ENCODE data around the gene DNTTIP2. TPM values are rescaled to one million over a fixed set of nuclear protein-coding genes. Genes with fewer than 3 reads are reported as not detected.

Gene DNTTIP2
- total and polyA plus RNA-seq, 2 donors (not counting 1 experiment from before 2014, with no cell fraction given): 19.2 to 32.8 TPM

DNA sequence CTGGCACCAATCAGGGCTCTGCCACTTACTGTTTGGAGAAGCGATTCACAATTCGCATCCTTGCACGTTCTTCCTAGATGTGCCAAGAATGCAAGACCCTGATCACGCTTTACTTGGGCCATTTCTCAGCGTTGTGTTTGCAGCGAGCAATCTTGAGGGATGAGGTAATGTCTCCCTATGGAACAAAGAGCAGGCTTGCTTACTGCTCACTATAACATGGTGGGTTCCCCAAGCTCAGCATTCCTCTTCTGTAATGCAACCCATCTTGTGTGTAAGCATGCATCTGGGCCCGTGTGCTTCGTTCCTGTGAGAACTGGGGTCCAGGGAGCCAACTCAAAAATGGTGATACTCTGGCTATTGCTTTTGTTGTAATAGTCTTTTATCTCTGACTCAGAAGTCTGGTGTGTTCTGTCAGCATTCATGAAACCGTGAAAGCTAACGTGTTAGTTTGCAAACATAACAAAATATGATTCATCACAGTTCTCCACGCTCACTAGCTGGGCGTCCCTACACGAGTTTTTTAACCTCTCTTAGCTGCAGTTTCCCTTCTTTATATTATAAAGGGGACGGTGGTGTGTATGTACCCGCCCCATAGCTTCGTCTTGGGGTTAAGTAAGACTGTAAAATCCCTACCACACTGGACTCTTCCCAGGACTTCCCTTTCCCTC, 33.3 kb downstream of the DNTTIP2 start:
- Histone ChIP-seq H3K4me2 (ENCODE audit: extremely low read depth, insufficient read depth, low read length) (peak overlapping the region; percentile 88), H4K20me1 (ENCODE audit: control insufficient read depth, extremely low read depth, insufficient read depth, low read length) (no peaks in the 10 kb centered on the region)

DNA sequence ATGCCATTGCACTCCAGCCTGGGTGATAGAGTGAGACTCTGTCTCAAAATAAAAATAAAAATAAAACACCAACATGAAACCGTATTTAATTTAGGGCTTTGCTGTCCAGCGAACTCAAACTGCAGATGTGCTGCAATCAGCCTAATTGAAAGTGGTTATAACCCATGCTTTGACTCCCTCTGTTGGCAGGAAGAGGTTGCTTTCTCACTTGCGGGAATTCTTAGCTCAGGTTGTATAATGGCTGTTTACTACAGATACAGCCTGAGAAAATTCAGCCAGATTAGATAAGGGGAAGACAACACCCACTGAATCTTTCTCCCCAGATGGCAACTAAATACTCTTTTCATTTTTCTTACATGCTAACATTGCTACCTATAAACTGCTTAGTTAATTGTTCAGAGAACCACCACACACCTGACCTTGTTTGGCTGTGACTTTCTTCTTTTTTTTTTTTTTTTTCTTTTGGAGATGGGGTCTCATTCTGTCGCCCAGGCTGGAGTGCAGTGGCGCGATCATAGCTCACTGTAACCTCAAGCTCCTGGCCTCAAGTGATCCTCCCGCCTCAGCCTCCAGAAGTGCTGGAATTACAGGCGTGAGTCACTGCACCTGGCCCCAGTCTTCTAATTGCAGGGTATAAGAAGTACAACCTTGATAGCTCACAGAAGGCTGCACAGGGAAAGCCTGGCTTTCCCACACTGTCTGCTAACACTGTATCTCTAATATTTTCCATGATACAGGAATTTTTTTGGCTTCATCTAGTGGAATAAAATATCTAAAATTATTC, 34.6 kb downstream of the DNTTIP2 start:
- Histone ChIP-seq H3K9me3 (ENCODE audit: control insufficient read depth, insufficient read depth, low read depth, low read length) (no peaks in the 10 kb centered on the region), H3K9ac (ENCODE audit: insufficient read depth, low read length) (no peak overlapping the region), H3K27me3 (ENCODE audit: control insufficient read depth, insufficient read depth, low read length) (no peaks in the 10 kb centered on the region)

More for the DNA sequence above, 33.3 kb downstream of the DNTTIP2 start:
- Histone ChIP-seq H2AFZ (ENCODE audit: low read length) (peak overlapping the region; percentile 81), H3K27me3 (ENCODE audit: control insufficient read depth, insufficient read depth, low read length) (no peaks in the 10 kb centered on the region), H3K79me2 (ENCODE audit: control insufficient read depth, insufficient read depth, low read length) (no peaks in the 10 kb centered on the region), H3K4me3 (replicated peaks in 1 of 4; ENCODE audit: control extremely low read depth in 1 of 4, insufficient read depth in 1 of 4, low read depth in 3 of 4, low read length in 4 of 4) (peak overlapping the region; percentile 57 to 80 (median 75)), H3K9ac (ENCODE audit: insufficient read depth, low read length) (peak overlapping the region; percentile 77), H3K4me1 (ENCODE audit: control insufficient read depth, extremely low read depth, insufficient read depth, low read length) (peaks cover 15% of the 10 kb centered on the region), H3K9me3 (ENCODE audit: control insufficient read depth, insufficient read depth, low read depth, low read length) (no peaks in the 10 kb centered on the region), H3K36me3 (ENCODE audit: control insufficient read depth, insufficient read depth, low read length) (no peaks in the 10 kb centered on the region), H3K27ac (ENCODE audit: insufficient read depth, low read length) (peak overlapping the region; percentile 88)
- no peak for TF ChIP-seq EZH2 (IDR thresholded peaks at IDR 0.05; ENCODE audit: low read length, missing control alignments)
- TF ChIP-seq, protein P1, sequence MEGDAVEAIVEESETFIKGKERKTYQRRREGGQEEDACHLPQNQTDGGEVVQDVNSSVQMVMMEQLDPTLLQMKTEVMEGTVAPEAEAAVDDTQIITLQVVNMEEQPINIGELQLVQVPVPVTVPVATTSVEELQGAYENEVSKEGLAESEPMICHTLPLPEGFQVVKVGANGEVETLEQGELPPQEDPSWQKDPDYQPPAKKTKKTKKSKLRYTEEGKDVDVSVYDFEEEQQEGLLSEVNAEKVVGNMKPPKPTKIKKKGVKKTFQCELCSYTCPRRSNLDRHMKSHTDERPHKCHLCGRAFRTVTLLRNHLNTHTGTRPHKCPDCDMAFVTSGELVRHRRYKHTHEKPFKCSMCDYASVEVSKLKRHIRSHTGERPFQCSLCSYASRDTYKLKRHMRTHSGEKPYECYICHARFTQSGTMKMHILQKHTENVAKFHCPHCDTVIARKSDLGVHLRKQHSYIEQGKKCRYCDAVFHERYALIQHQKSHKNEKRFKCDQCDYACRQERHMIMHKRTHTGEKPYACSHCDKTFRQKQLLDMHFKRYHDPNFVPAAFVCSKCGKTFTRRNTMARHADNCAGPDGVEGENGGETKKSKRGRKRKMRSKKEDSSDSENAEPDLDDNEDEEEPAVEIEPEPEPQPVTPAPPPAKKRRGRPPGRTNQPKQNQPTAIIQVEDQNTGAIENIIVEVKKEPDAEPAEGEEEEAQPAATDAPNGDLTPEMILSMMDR (conservative IDR thresholded peaks at IDR 0.05 in 1 of 2, IDR thresholded peaks at IDR 0.05 in 1 of 2; ENCODE audit: low read depth in 1 of 2, low read length in 2 of 2): no peak
- DNase-seq (ENCODE audit: low read depth in 2 of 2): peak; percentile 85 to 98

More for the DNA sequence above, 34.6 kb downstream of the DNTTIP2 start:
- H4K20me1 ChIP-seq (ENCODE audit: control insufficient read depth, extremely low read depth, insufficient read depth, low read length): no peaks in the 10 kb centered on the region
- no peak overlapping the region for H2AFZ ChIP-seq (ENCODE audit: low read length)
- no peak overlapping the region for H3K4me3 ChIP-seq (replicated peaks in 1 of 4; ENCODE audit: control extremely low read depth in 1 of 4, insufficient read depth in 1 of 4, low read depth in 3 of 4, low read length in 4 of 4)
- H3K79me2 ChIP-seq (ENCODE audit: control insufficient read depth, insufficient read depth, low read length): no peaks in the 10 kb centered on the region
- H3K4me2 ChIP-seq (ENCODE audit: extremely low read depth, insufficient read depth, low read length): no peak overlapping the region
- no peak for TF ChIP-seq EZH2 (IDR thresholded peaks at IDR 0.05; ENCODE audit: low read length, missing control alignments)
- TF ChIP-seq, protein P1 (conservative IDR thresholded peaks at IDR 0.05 in 1 of 2, IDR thresholded peaks at IDR 0.05 in 1 of 2; ENCODE audit: low read depth in 1 of 2, low read length in 2 of 2): peak; percentile 82 to 85
- H3K36me3 ChIP-seq (ENCODE audit: control insufficient read depth, insufficient read depth, low read length): no peaks in the 10 kb centered on the region
- peak; percentile 82 to 88 for DNase-seq (ENCODE audit: low read depth in 2 of 2)
- no peak overlapping the region for H3K27ac ChIP-seq (ENCODE audit: insufficient read depth, low read length)
- peaks cover 21% of the 10 kb centered on the region for H3K4me1 ChIP-seq (ENCODE audit: control insufficient read depth, extremely low read depth, insufficient read depth, low read length)
